DMS 273 (cell line): ENCODE data around the gene LASP1NB.
"Not testable (repeated sequence)": the region's sequence is repeated elsewhere in the genome, so short reads cannot be mapped to it uniquely, and the experiment has no call there.

ENCODE experiments used
- DNase-seq: peaks from one replicate; lab custom pipeline; 2025; ENCODE audit not compliant: unreplicated experiment; lab: John Stamatoyannopoulos, UW

Gene LASP1NB

DNA sequence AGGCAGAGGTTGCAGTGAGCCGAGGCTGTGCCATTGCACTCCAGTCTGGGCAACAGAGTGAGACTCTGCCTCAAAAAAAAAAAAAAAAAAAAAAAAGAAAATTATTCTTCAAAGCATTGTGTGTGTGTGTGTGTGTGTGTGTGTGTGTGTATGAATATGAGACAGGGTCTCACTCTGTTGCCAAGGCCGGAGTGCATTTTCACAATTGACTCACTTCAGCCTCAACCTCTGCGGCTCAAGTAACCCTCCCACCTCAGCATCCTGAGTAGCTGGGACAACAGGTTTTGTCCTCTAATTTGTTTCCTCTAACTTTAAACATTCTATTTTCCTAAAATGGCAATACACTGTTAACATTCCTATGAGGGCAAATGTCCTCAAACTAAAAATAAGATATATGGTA lies 34.1 kb downstream of the LASP1NB start:
- DNase-seq, result no peak

DNA sequence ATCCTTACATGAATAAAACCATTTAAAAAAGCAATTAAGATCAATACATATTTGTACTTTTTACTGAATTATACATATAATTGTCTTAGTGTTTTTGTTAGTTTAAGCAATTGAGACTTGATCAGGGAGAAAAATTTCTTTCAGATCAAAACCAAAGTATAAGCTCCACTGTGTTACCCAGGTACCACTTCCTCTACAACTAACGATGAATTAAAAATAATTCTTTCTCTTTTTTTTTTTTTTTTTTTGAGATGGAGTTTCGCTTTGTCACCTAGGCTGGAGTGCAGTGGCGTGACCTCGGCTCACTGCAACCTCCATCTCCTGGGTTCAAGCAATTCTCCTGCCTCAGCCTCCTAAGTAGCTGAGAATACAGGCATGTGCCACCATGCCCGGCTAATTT lies 35.0 kb downstream of the LASP1NB start:
- DNase-seq, result no peak

DNA sequence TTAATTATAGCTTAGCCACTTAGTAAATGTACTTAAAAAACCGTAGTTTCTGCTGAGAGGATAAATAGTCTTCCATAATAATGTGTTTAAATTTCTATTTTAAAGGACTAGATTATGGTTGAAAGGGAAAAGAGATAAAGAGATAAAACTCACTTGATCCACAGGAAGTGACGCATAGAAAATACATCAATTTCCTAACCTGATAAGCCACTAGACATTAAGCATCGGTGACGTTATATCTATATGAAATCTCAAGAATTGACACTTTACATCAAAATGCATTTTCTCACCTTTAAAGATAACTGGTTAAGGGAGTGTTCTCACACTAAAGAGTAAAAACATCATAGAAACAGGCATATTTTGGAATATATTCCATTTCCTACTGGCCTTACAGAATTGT lies 36.0 kb downstream of the LASP1NB start:
- no peak for DNase-seq

DNA sequence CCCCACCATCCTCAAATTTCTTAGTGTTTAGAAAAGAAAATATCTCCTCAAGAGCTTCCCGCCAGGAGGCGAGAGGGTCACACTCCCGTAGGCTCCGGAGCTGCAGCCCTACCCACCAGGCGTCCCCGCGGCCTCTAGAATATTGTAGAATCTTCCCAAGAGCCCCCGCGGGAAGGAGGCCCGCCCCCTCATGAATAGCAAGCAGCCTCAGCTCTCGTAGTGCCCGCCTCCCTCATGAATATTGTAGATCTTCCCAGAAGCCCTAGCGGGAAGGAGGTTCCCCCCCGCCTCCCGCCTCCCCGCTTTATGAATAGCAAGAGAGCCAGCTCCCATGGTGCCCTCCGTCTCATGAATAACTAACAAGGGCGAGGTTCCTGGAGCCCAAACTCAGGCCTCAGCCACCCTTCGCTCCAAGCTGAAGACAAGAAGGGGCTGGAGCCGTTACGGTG lies 41.9 kb downstream of the LASP1NB start, which contains the start of gene FBXO47:
Gene FBXO47 (minus strand): TSS at position 114 of the 449 bp plus-strand sequence. CDS start 4,378 bp downstream, outside the sequence.
- DNase-seq, result no peak

DNA sequence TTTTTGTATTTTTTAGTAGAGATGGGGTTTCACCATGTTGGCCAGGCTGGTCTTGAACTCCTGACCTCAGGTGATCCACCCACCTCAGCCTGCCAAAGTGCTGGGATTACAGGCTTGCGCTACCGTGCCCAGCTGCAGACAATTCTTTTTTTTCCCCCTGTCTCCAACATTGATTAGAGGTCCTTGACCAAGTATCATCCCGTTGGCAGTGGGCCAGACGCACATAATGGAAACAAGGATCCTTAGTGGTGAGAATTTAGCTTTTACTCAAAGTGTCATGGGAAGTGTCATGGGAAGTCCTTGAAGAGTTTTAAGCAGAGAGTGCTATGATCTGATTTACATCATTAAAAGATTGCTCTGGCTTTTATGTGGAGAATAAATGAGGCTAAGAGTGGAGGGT lies 43.9 kb downstream of the LASP1NB start:
- no peak for DNase-seq

DNA sequence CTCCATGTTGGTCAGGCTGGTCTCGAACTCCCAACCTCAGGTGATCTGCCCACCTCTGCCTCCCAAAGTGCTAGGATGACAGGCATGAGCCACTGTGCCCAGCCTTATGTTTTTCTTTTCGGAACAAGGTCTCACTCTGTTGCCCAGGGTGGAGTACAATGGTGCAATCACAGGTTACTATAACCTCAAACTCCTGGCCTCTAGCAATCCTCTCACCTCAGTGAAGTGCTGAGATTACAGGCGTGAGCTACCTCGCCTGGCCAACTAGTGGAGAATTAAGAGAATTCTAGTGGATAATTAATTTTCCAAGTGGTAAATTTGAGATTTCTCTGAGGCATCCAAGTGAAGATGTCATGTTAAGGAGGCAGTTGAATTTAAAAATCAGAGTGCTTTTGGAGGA lies 44.7 kb downstream of the LASP1NB start:
- DNase-seq, result no peak

DNA sequence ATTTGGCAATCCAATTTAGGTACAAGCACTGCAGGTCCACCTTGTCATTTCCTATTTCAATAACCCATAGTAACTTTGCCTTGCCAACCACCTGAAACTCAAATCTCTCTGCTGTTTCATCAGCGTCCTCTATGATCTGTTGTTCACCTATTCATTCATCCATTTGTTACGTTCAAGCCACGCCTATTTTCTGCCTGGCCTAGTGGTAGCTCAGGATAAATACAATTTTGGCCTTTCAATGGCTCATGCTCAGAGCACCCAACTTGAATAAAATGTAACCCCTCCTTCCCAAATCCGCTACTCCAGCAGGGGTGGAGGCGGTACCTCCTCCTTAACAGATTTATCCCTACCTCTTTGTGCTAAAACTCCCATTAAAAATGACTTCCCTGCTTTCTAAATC lies 45.4 kb downstream of the LASP1NB start:
- no peak for DNase-seq

DNA sequence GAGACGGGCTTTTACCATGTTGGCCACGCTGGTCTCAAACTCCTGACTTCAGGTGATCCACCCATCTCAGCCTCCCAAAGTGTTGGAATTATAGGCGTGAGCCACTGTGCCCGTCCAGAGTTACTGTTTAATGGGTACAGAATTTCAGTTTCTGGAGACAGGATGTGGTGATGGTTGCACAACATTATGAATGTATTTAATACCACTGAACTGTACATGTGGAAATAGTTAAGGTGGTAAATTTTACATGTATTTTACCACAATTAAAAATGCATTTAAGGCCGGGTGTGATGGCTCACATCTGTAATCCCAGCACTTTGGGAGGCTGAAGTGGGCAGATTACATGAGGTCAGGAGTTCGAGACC lies 50.8 kb downstream of the LASP1NB start:
- DNase-seq, result not testable (repeated sequence)

DNA sequence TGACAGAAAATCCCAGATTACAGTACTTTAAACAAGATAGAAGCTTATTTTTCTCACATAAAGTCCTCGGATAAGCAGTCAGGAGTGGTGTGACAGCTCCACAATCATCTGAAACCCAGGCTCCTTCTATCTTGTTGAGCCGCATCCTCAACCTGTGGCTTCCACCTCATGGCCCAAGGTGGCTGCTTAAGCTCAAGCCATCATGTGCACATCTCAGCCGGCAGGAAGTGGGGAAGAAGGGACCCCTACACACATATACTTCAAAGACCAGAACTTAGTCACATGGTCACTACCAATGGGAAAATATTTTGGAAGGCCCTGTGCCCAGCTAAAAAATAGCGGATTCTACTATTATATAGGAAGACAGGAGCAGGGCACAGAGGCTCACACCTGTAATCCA lies 52.8 kb downstream of the LASP1NB start:
- no peak for DNase-seq
